NT2/D1 (cell line): ENCODE data around the gene THY1.

Experiments used
- SUZ12 ChIP-seq: IDR thresholded peaks from 2 replicates; pipeline ENCODE4 v1.6.1; 2011; ENCODE audit not compliant: insufficient read length, insufficient read depth; ENCODE audit errors: extremely low read depth
- YY1 ChIP-seq: IDR thresholded peaks from 2 replicates; pipeline ENCODE4 v1.6.1; 2011; ENCODE audit not compliant: insufficient read length, insufficient read depth
- ZNF274 ChIP-seq: IDR thresholded peaks from 2 replicates; pipeline ENCODE4 v1.6.1; 2011; ENCODE audit warnings: mild to moderate bottlenecking, low read depth, low read length

DNA sequence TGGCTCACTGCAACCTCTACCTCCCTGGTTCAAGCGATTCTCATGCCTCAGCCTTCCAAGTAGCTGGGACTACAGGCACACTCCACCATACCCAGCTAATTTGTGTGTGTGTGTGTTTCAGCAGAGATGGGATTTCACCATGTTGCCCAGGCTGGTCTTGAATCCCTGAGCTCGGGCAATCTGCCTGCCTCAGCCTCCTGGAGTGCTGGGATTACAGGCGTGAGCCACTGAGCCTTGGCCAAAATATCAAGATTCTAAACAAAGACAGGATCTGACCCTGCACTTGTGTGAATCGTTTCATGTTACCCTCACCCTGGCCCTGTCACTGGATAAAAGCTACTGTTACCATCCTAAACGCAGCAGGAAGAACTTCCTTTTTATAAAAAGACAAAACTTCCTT is 15.6 kb upstream of the THY1 start:
- TF ChIP-seq ZNF274 (no peak), YY1 (no peak), SUZ12 (no peak)
